ENCODE data around the gene KIRREL2.

DNA sequence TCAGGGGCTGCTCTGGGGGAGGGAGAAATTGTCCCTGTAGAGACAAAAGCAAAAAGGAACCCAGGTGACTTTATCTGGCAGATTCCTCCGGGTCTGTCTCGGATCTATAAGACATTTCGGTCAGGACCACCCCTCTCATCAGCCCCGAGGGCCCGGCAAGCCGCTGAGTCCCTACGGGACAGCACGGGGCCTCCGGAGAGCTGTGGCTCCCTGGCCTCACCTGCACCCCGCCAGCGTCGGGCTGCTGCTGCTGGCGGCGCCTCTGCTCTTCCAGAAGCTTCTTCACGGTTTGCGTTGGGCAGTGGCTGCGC, 41.7 kb downstream of the KIRREL2 start:
- TF ChIP-seq, protein P1, sequence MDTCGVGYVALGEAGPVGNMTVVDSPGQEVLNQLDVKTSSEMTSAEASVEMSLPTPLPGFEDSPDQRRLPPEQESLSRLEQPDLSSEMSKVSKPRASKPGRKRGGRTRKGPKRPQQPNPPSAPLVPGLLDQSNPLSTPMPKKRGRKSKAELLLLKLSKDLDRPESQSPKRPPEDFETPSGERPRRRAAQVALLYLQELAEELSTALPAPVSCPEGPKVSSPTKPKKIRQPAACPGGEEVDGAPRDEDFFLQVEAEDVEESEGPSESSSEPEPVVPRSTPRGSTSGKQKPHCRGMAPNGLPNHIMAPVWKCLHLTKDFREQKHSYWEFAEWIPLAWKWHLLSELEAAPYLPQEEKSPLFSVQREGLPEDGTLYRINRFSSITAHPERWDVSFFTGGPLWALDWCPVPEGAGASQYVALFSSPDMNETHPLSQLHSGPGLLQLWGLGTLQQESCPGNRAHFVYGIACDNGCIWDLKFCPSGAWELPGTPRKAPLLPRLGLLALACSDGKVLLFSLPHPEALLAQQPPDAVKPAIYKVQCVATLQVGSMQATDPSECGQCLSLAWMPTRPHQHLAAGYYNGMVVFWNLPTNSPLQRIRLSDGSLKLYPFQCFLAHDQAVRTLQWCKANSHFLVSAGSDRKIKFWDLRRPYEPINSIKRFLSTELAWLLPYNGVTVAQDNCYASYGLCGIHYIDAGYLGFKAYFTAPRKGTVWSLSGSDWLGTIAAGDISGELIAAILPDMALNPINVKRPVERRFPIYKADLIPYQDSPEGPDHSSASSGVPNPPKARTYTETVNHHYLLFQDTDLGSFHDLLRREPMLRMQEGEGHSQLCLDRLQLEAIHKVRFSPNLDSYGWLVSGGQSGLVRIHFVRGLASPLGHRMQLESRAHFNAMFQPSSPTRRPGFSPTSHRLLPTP (IDR thresholded peaks at IDR 0.05; ENCODE audit: borderline replicate concordance, extremely low read depth, insufficient read length): no peak
- TF ChIP-seq KLF1 (tag; IDR thresholded peaks at IDR 0.05) (no peak), PRPF4 (IDR thresholded peaks at IDR 0.05; ENCODE audit: insufficient read depth, low read depth, low read length, poor library complexity, severe bottlenecking) (no peak), NR2C2 (CRISPR knock-in tag; IDR thresholded peaks at IDR 0.05) (no peak), NR2C2 (tag; IDR thresholded peaks at IDR 0.05) (no peak), FOXK2 (conservative IDR thresholded peaks at IDR 0.05 in 1 of 2, IDR thresholded peaks at IDR 0.05 in 1 of 2; ENCODE audit: low read depth in 2 of 2) (no peak), POLR2AphosphoS5 (IDR thresholded peaks at IDR 0.05; ENCODE audit: control insufficient read depth, insufficient read depth, low read depth, low read length) (no peak), HCFC1 (IDR thresholded peaks at IDR 0.05; ENCODE audit: low read depth, low read length) (no peak), SMARCA4 (IDR thresholded peaks at IDR 0.05) (no peak)
- TF ChIP-seq, protein P2, sequence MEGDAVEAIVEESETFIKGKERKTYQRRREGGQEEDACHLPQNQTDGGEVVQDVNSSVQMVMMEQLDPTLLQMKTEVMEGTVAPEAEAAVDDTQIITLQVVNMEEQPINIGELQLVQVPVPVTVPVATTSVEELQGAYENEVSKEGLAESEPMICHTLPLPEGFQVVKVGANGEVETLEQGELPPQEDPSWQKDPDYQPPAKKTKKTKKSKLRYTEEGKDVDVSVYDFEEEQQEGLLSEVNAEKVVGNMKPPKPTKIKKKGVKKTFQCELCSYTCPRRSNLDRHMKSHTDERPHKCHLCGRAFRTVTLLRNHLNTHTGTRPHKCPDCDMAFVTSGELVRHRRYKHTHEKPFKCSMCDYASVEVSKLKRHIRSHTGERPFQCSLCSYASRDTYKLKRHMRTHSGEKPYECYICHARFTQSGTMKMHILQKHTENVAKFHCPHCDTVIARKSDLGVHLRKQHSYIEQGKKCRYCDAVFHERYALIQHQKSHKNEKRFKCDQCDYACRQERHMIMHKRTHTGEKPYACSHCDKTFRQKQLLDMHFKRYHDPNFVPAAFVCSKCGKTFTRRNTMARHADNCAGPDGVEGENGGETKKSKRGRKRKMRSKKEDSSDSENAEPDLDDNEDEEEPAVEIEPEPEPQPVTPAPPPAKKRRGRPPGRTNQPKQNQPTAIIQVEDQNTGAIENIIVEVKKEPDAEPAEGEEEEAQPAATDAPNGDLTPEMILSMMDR (IDR thresholded peaks at IDR 0.05 in 2 of 3, conservative IDR thresholded peaks at IDR 0.05 in 1 of 3; ENCODE audit: insufficient read depth in 2 of 3, low read depth in 1 of 3, low read length in 3 of 3): no peak
- TF ChIP-seq, protein P3, sequence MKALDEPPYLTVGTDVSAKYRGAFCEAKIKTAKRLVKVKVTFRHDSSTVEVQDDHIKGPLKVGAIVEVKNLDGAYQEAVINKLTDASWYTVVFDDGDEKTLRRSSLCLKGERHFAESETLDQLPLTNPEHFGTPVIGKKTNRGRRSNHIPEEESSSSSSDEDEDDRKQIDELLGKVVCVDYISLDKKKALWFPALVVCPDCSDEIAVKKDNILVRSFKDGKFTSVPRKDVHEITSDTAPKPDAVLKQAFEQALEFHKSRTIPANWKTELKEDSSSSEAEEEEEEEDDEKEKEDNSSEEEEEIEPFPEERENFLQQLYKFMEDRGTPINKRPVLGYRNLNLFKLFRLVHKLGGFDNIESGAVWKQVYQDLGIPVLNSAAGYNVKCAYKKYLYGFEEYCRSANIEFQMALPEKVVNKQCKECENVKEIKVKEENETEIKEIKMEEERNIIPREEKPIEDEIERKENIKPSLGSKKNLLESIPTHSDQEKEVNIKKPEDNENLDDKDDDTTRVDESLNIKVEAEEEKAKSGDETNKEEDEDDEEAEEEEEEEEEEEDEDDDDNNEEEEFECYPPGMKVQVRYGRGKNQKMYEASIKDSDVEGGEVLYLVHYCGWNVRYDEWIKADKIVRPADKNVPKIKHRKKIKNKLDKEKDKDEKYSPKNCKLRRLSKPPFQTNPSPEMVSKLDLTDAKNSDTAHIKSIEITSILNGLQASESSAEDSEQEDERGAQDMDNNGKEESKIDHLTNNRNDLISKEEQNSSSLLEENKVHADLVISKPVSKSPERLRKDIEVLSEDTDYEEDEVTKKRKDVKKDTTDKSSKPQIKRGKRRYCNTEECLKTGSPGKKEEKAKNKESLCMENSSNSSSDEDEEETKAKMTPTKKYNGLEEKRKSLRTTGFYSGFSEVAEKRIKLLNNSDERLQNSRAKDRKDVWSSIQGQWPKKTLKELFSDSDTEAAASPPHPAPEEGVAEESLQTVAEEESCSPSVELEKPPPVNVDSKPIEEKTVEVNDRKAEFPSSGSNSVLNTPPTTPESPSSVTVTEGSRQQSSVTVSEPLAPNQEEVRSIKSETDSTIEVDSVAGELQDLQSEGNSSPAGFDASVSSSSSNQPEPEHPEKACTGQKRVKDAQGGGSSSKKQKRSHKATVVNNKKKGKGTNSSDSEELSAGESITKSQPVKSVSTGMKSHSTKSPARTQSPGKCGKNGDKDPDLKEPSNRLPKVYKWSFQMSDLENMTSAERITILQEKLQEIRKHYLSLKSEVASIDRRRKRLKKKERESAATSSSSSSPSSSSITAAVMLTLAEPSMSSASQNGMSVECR (CRISPR knock-in tag; IDR thresholded peaks at IDR 0.05): no peak
- TF ChIP-seq, protein P4, sequence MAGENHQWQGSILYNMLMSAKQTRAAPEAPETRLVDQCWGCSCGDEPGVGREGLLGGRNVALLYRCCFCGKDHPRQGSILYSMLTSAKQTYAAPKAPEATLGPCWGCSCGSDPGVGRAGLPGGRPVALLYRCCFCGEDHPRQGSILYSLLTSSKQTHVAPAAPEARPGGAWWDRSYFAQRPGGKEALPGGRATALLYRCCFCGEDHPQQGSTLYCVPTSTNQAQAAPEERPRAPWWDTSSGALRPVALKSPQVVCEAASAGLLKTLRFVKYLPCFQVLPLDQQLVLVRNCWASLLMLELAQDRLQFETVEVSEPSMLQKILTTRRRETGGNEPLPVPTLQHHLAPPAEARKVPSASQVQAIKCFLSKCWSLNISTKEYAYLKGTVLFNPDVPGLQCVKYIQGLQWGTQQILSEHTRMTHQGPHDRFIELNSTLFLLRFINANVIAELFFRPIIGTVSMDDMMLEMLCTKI (IDR thresholded peaks at IDR 0.05; ENCODE audit: partially characterized antibody): no peak
- TF ChIP-seq, protein P5, sequence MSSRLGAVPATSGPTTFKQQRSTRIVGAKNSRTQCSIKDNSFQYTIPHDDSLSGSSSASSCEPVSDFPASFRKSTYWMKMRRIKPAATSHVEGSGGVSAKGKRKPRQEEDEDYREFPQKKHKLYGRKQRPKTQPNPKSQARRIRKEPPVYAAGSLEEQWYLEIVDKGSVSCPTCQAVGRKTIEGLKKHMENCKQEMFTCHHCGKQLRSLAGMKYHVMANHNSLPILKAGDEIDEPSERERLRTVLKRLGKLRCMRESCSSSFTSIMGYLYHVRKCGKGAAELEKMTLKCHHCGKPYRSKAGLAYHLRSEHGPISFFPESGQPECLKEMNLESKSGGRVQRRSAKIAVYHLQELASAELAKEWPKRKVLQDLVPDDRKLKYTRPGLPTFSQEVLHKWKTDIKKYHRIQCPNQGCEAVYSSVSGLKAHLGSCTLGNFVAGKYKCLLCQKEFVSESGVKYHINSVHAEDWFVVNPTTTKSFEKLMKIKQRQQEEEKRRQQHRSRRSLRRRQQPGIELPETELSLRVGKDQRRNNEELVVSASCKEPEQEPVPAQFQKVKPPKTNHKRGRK (tag; IDR thresholded peaks at IDR 0.05): no peak
